Sigmoid colon (tissue), 7 donors: Measurements from ENCODE around the gene S100A7A. TPM values are rescaled to one million over a fixed set of nuclear protein-coding genes. Genes with fewer than 3 reads are reported as not detected.

Experiments
- DNase-seq: peaks from one replicate; pipeline ENCODE4 v3.0.0-alpha.2; 2019
- H3K27ac ChIP-seq, 4 donors: fragments of 200-600 bp; sonication (generic); one replicate each; pipeline ENCODE4 v1.5.1; 2016 to 2019; ENCODE audit warnings: mild to moderate bottlenecking in 1 of 4
- H3K27me3 ChIP-seq, 3 donors: fragments of 200-600 bp; sonication (generic); one replicate each; pipeline ENCODE4 v1.5.1; 2019; ENCODE audit warnings: mild to moderate bottlenecking in 1 of 3
- H3K36me3 ChIP-seq, 4 donors: fragments of 200-600 bp; sonication (generic); one replicate each; pipeline ENCODE4 v1.5.1; 2016 to 2019
- H3K4me1 ChIP-seq, 4 donors: fragments of 200-600 bp; sonication (generic); one replicate each; pipeline ENCODE4 v1.5.1; 2017 to 2019
- H3K4me3 ChIP-seq, 4 donors: fragments of 200-600 bp; sonication (generic); one replicate each; pipeline ENCODE4 v1.5.1; 2017 to 2019; ENCODE audit warnings: mild to moderate bottlenecking in 2 of 4, moderate library complexity in 1 of 4
- H3K9me3 ChIP-seq, 4 donors: fragments of 200-600 bp in 3 of 4; sonication (generic) in 3 of 4; one replicate each; pipeline versions ENCODE4 v1.5.1 to v1.6.1; 2013 to 2019
- EP300 ChIP-seq, 4 donors: sonication (generic); formaldehyde crosslinking; IDR thresholded peaks; one replicate each; pipeline ENCODE4 v1.6.1; 2017; ENCODE audit warnings: antibody characterized with exemption in 4 of 4
- POLR2A ChIP-seq, 2 donors: fragments of 450-650 bp; IDR thresholded peaks; one replicate each; pipeline ENCODE4 v1.6.1; 2016; ENCODE audit warnings: antibody characterized with exemption in 2 of 2, mild to moderate bottlenecking in 2 of 2, moderate library complexity in 2 of 2
- POLR2AphosphoS5 ChIP-seq, 4 donors: sonication (generic); formaldehyde crosslinking; IDR thresholded peaks; one replicate each; pipeline ENCODE4 v1.6.1; 2017; ENCODE audit warnings: antibody characterized with exemption in 4 of 4
- WGBS, 2 donors: extraction: QIAGEN DNeasy Blood & Tissue Kit; methylation state at CpG; one replicate each; pipeline ENCODE4 v1.1.7; 2013; 5-methylcytosine and 5-hydroxymethylcytosine counted together
- intact Hi-C: fragments of 100-400 bp; cut with DNase I; formaldehyde crosslinking; loops from one replicate; pipeline ENCODE4 v1.15.1; 2023
- polyA plus RNA-seq, 3 donors: library from polyadenylated mRNA; stranded (reverse); fragments of 200-250 nt; gene quantifications; one replicate each; pipeline ENCODE4 v1.2.3, GENCODE V29; 2013
- total RNA-seq, 4 donors: library from RNA; depleted of rRNA; stranded (reverse); fragments of >200 nt; gene quantifications; one replicate each; pipeline ENCODE4 v1.1.0, GENCODE V29; 2016
- TF ChIP-seq, protein P1 (sequence below), 4 experiments: fragments of 450-650 bp in 3 of 4; fragments of 200-600 bp in 1 of 4; IDR thresholded peaks; one replicate each; pipeline ENCODE4 v1.5.1; 2016 to 2019; ENCODE audit warnings: antibody characterized with exemption in 4 of 4, mild to moderate bottlenecking in 3 of 4, moderate library complexity in 2 of 4
- donor health status: healthy with polysubstance abuse.
- donor health status: Bipolar disorder and iron deficiency.
- donor health status: healthy.

The S100A7A gene
- total and polyA plus RNA-seq, 7 donors, result not detected

DNA sequence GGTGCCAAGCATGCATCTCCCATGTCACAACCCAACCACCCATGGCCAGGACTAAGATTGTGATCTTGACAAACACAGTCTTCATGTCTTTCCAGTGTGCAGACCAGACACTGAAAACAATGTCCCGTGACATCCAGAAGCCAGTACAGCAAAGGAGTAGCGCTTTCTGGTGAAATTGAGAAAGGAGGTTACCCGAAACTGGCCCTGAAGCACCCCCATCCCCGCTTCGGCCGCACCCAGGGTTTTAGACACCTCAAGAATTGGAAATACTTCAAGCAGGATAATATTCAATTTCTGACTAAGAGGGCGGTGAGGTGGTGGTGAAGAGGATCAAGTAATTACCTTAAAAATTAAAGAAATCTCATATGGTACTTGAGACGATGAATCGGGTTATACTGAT lies 14.9 kb upstream of the S100A7A start:
- WGBS, 2 donors, result 88 to 95% methylated on average over 9 of the region's 9 CpGs
- peaks cover 0 to 15% (median 0%) of the 10 kb centered on the region in 3 donors for H3K27me3 ChIP-seq
- TF ChIP-seq EP300 (IDR thresholded peaks at IDR 0.05), result no peak
- TF ChIP-seq, protein P1, sequence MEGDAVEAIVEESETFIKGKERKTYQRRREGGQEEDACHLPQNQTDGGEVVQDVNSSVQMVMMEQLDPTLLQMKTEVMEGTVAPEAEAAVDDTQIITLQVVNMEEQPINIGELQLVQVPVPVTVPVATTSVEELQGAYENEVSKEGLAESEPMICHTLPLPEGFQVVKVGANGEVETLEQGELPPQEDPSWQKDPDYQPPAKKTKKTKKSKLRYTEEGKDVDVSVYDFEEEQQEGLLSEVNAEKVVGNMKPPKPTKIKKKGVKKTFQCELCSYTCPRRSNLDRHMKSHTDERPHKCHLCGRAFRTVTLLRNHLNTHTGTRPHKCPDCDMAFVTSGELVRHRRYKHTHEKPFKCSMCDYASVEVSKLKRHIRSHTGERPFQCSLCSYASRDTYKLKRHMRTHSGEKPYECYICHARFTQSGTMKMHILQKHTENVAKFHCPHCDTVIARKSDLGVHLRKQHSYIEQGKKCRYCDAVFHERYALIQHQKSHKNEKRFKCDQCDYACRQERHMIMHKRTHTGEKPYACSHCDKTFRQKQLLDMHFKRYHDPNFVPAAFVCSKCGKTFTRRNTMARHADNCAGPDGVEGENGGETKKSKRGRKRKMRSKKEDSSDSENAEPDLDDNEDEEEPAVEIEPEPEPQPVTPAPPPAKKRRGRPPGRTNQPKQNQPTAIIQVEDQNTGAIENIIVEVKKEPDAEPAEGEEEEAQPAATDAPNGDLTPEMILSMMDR (IDR thresholded peaks at IDR 0.05), result no peak
- TF ChIP-seq POLR2AphosphoS5 (IDR thresholded peaks at IDR 0.05), result no peak
- no peak for TF ChIP-seq POLR2A (IDR thresholded peaks at IDR 0.05)
- no peak for DNase-seq
- no peaks in the 10 kb centered on the region for H3K4me1 ChIP-seq
- intact Hi-C loops, result no loop called here
- H3K4me3 ChIP-seq, result no peak overlapping the region
- no peaks in the 10 kb centered on the region for H3K36me3 ChIP-seq
- H3K27ac ChIP-seq, result no peak overlapping the region
- no peaks in the 10 kb centered on the region for H3K9me3 ChIP-seq

DNA sequence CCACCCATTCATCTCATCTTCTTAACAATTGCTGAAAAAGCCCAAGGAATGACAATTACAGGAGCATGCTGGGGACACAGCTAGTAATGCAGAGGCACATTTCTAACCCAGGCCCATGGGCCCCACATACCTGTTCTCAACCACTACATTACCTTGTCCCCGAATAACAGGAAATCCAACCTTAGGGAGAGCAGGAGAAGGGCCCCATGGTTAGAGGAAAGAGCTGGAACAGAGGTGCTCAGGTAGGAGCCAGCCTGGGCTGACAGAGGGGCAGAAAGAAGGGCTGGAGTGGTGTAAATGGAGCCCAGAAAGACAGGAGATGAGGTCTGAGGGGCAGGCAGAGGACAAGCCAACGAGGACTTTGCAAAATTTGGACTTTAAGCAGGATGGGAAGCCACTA lies 14.1 kb upstream of the S100A7A start:
- intact Hi-C loops, result no loop called here
- Histone ChIP-seq H3K27ac (no peak overlapping the region), H3K9me3 (no peaks in the 10 kb centered on the region), H3K4me3 (no peak overlapping the region), H3K36me3 (no peaks in the 10 kb centered on the region), H3K4me1 (no peaks in the 10 kb centered on the region), H3K27me3 (peaks cover 0 to 12% (median 0%) of the 10 kb centered on the region in 3 donors)
- TF ChIP-seq, protein P1 (IDR thresholded peaks at IDR 0.05), result no peak
- no peak for TF ChIP-seq POLR2AphosphoS5 (IDR thresholded peaks at IDR 0.05)
- no peak for TF ChIP-seq EP300 (IDR thresholded peaks at IDR 0.05)
- no peak for TF ChIP-seq POLR2A (IDR thresholded peaks at IDR 0.05)
- DNase-seq, result no peak
- WGBS, 2 donors, result 45 to 69% methylated on average over 2 of the region's 2 CpGs

DNA sequence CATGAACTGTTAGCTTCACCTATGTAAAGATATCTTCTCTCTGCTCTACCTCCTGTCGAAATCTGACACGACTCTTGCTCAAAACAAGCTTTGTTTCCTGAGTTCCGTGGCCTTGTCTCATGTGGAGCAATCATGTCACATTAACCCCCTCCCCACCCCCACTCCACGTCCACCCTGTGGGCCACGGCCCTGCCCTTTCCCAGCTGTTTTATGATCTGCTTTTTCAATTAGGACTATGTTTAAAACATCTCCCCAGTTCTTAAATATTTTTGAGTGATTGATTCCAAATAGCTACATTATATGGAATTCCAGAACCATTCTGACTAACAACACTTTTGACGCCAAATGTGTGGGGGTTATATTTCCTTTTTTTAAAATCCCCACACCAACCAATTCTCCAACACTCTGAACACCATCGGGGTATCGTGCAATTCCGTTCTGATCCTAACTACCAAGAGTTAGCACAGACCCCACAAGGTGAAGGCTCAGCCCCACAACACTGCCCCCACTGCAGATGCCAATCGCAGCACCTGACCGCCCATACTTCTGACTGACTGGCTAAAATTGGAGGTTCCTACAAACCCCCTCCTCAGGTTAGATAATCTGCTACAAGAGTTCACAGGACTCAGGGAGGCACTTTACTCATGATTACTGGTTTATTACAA lies 12.8 kb upstream of the S100A7A start:
- H3K4me3 ChIP-seq, result no peak overlapping the region
- intact Hi-C loops, result no loop called here
- H3K27ac ChIP-seq, result no peak overlapping the region
- TF ChIP-seq, protein P1 (IDR thresholded peaks at IDR 0.05), result no peak
- no peak for TF ChIP-seq POLR2A (IDR thresholded peaks at IDR 0.05)
- TF ChIP-seq EP300 (IDR thresholded peaks at IDR 0.05), result no peak
- TF ChIP-seq POLR2AphosphoS5 (IDR thresholded peaks at IDR 0.05), result no peak
- no peaks in the 10 kb centered on the region for H3K4me1 ChIP-seq
- H3K36me3 ChIP-seq, result no peaks in the 10 kb centered on the region
- no peak for DNase-seq
- peaks cover 0 to 2% (median 0%) of the 10 kb centered on the region in 4 donors for H3K9me3 ChIP-seq
- WGBS, 2 donors, result 82 to 86% methylated on average over 11 of the region's 11 CpGs
- peaks cover 0 to 4% (median 0%) of the 10 kb centered on the region in 3 donors for H3K27me3 ChIP-seq

DNA sequence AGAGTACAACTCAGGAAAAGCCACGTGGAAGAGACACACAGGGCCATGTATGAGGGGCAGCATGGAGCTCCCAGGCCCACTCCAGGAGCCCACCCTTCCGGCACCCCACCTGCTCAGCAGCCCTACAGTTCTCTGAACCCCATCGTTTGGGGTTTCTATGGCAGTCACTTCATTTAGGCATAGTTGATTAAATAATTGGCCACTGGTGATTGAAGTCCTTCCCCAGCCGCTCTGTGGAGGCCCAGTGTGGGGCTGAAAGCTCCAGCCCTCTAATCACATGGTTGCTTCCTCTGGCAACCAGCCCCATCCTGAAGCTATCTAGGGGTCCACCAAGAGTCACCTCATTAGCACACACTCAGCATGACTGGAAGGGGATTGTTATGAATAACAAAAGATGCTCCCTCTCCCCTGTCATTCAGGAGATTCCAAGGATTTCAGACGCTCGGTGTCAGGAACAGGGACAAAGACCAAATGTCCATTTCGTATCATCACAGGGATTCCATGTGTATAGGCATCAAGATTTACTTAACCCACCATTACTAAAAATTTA lies 12.2 kb upstream of the S100A7A start:
- no peak for DNase-seq
- H3K27ac ChIP-seq, result no peak overlapping the region
- peaks cover 0 to 4% (median 0%) of the 10 kb centered on the region in 3 donors for H3K27me3 ChIP-seq
- intact Hi-C loops, result no loop called here
- no peak overlapping the region for H3K4me3 ChIP-seq
- no peaks in the 10 kb centered on the region for H3K36me3 ChIP-seq
- H3K9me3 ChIP-seq, result peaks cover 0 to 3% (median 0%) of the 10 kb centered on the region in 4 donors
- TF ChIP-seq POLR2A (IDR thresholded peaks at IDR 0.05) (no peak), EP300 (IDR thresholded peaks at IDR 0.05) (no peak), POLR2AphosphoS5 (IDR thresholded peaks at IDR 0.05) (no peak)
- TF ChIP-seq, protein P1 (IDR thresholded peaks at IDR 0.05), result no peak
- H3K4me1 ChIP-seq, result no peaks in the 10 kb centered on the region
- 77 to 83% methylated on average over 7 of the region's 7 CpGs for WGBS, 2 donors
